Lower leg skin (tissue), 4 donors: ENCODE results near the gene EFEMP2. TPM values are rescaled to one million over a fixed set of nuclear protein-coding genes. Genes with fewer than 3 reads are reported as not detected.

Source experiments
- DNase-seq, 2 donors: peaks; one replicate each; pipeline ENCODE4 v3.0.0-alpha.2; 2019; ENCODE audit warnings: low spot score in 2 of 2
- H3K4me3 ChIP-seq: fragments of 200-600 bp; sonication (generic); 2 replicates; pipeline ENCODE4 v1.5.1; 2017; ENCODE audit warnings: mild to moderate bottlenecking, low read depth; ENCODE audit not compliant: poor library complexity, severe bottlenecking
- CTCF ChIP-seq, 3 donors: fragments of 450-650 bp; IDR thresholded peaks; one replicate each; pipeline ENCODE4 v1.5.1; 2016; ENCODE audit warnings: antibody characterized with exemption in 3 of 3, mild to moderate bottlenecking in 3 of 3, moderate library complexity in 2 of 3
- POLR2A ChIP-seq, 2 donors: fragments of 450-650 bp; IDR thresholded peaks; one replicate each; pipeline ENCODE4 v1.6.1; 2016 to 2017; ENCODE audit warnings: antibody characterized with exemption in 2 of 2, mild to moderate bottlenecking in 1 of 2, moderate library complexity in 1 of 2
- WGBS, 2 donors: methylation state at CpG; one replicate each; pipeline ENCODE4 v1.1.5; 2018; 5-methylcytosine and 5-hydroxymethylcytosine counted together
- intact Hi-C: fragments of 100-400 bp; cut with DNase I; formaldehyde crosslinking; loops from one replicate; pipeline ENCODE4 v1.15.0; 2023; ENCODE audit warnings: low total_unique reads
- total RNA-seq, 4 donors: library from RNA; depleted of rRNA; stranded (reverse); fragments of >200 nt; gene quantifications; one replicate each; pipeline ENCODE4 v1.1.0, GENCODE V29; 2016

Gene EFEMP2
- total RNA-seq, 4 donors from 2014 or later = 12.0 to 29.8 (median 16.3) TPM

- TF ChIP-seq POLR2A (IDR thresholded peaks at IDR 0.05) (no peak), CTCF (IDR thresholded peaks at IDR 0.05) (no peak)
- DNase-seq = no peak
- H3K4me3 ChIP-seq = no peak overlapping the region
- intact Hi-C loops = no loop called here
- 85 to 92% methylated on average over 5 of the region's 5 CpGs for WGBS, 2 donors
Observed at GRCh38 chr11:65906602-65907001, 34.0 kb upstream of the EFEMP2 start.

- no peak for DNase-seq
- WGBS, 2 donors = 73 to 76% methylated on average over 8 of the region's 8 CpGs
- intact Hi-C loops = no loop called here
- TF ChIP-seq POLR2A (IDR thresholded peaks at IDR 0.05) (no peak), CTCF (IDR thresholded peaks at IDR 0.05) (no peak)
- no peak overlapping the region for H3K4me3 ChIP-seq
Observed at GRCh38 chr11:65903715-65904114, 31.1 kb upstream of the EFEMP2 start.

GRCh38 chr11:65903068-65903481, 30.5 kb upstream of the EFEMP2 start:
- intact Hi-C loops = no loop called here

GRCh38 chr11:65900899-65901180, 28.2 kb upstream of the EFEMP2 start:
- 79 to 82% methylated on average over 11 of the region's 11 CpGs for WGBS, 2 donors
- TF ChIP-seq POLR2A (IDR thresholded peaks at IDR 0.05) (no peak), CTCF (IDR thresholded peaks at IDR 0.05) (no peak)
- no peak overlapping the region for H3K4me3 ChIP-seq
- DNase-seq = no peak
- intact Hi-C loops = no loop called here

More at GRCh38 chr11:65903068-65903481, 30.5 kb upstream of the EFEMP2 start:
- TF ChIP-seq CTCF (IDR thresholded peaks at IDR 0.05) (no peak), POLR2A (IDR thresholded peaks at IDR 0.05) (no peak)
- DNase-seq = no peak
- WGBS, 2 donors = 23 to 27% methylated on average over 5 of the region's 5 CpGs
- no peak overlapping the region for H3K4me3 ChIP-seq

- DNase-seq = peak; percentile 75 to 98
- 3 to 11% methylated on average over 17 to 62 of the region's 80 CpGs for WGBS, 2 donors
- TF ChIP-seq POLR2A (IDR thresholded peaks at IDR 0.05) (no peak), CTCF (IDR thresholded peaks at IDR 0.05) (no peak)
- intact Hi-C loops = no loop called here
- H3K4me3 ChIP-seq = peak within 1 kb of the TSS; percentile 26
Observed at GRCh38 chr11:65900125-65900898, 27.7 kb upstream of the EFEMP2 start, which contains the start of gene FOSL1. FOSL1 (minus strand) TSS chr11:65900388; CDS start chr11:65900339, 49 bp downstream.
